Measurements from ENCODE around the gene CCL7.

CCL7 gene

GRCh38 chr17:34314279-34314678 lies 44.3 kb downstream of the CCL7 start:
- no peaks in the 10 kb centered on the region for H3K36me3 ChIP-seq (ENCODE audit: control insufficient read depth, insufficient read depth, low read length)
- no peaks in the 10 kb centered on the region for H3K9me3 ChIP-seq (ENCODE audit: control insufficient read depth, insufficient read depth, low read length)
- H3K4me1 ChIP-seq (ENCODE audit: control insufficient read depth, insufficient read depth, low read length): no peaks in the 10 kb centered on the region
- H3K9ac ChIP-seq (ENCODE audit: low read depth, low read length): no peak overlapping the region
- no peaks in the 10 kb centered on the region for H3K27me3 ChIP-seq (ENCODE audit: control insufficient read depth, insufficient read depth, low read length)
- H3K4me3 ChIP-seq (ENCODE audit: low read depth, low read length): no peak overlapping the region

- no peaks in the 10 kb centered on the region for H3K9me3 ChIP-seq (ENCODE audit: control insufficient read depth, insufficient read depth, low read length)
- no peaks in the 10 kb centered on the region for H3K36me3 ChIP-seq (ENCODE audit: control insufficient read depth, insufficient read depth, low read length)
- H3K4me3 ChIP-seq (ENCODE audit: low read depth, low read length): no peak overlapping the region
- H3K9ac ChIP-seq (ENCODE audit: low read depth, low read length): no peak overlapping the region
- no peaks in the 10 kb centered on the region for H3K27me3 ChIP-seq (ENCODE audit: control insufficient read depth, insufficient read depth, low read length)
- H3K4me1 ChIP-seq (ENCODE audit: control insufficient read depth, insufficient read depth, low read length): no peaks in the 10 kb centered on the region
Measured at GRCh38 chr17:34318474-34318873, 48.5 kb downstream of the CCL7 start.

GRCh38 chr17:34319039-34319483 lies 49.0 kb downstream of the CCL7 start, which contains the start of gene CCL8:
CCL8 (plus strand) TSS chr17:34319435; CDS start chr17:34319502, 67 bp downstream.
- H3K4me3 ChIP-seq (ENCODE audit: low read depth, low read length): no peak within 1 kb of the TSS
- no peaks in the 10 kb centered on the region for H3K4me1 ChIP-seq (ENCODE audit: control insufficient read depth, insufficient read depth, low read length)
- no peak within 1 kb of the TSS for H3K9ac ChIP-seq (ENCODE audit: low read depth, low read length)
- no peaks in the 10 kb centered on the region for H3K9me3 ChIP-seq (ENCODE audit: control insufficient read depth, insufficient read depth, low read length)
- no peaks in the 10 kb centered on the region for H3K36me3 ChIP-seq (ENCODE audit: control insufficient read depth, insufficient read depth, low read length)
- H3K27me3 ChIP-seq (ENCODE audit: control insufficient read depth, insufficient read depth, low read length): no peaks in the 10 kb centered on the region

Measured in iPS-15b (cell line).